Measurements from ENCODE around the gene CLK3. TPM values are rescaled to one million over a fixed set of nuclear protein-coding genes. Genes with fewer than 3 reads are reported as not detected.

Gene CLK3
- 69.2 and 75.5 TPM in 2 replicates for total RNA-seq
- polyA plus RNA-seq: 97.9 and 121 TPM in 2 replicates
- 64.8 and 71.4 TPM in 2 replicates for polyA plus RNA-seq (2011; cell fraction: cytosol; rRNA removed)
- 248 and 285 TPM in 2 replicates for polyA plus RNA-seq (2011; cell fraction: nucleus; rRNA removed)
- polyA plus RNA-seq (2012): 36.7 and 55.9 TPM in 2 replicates
- 112 and 115 TPM in 2 replicates for polyA minus RNA-seq
- 28.9 TPM for polyA minus RNA-seq (2011; cell fraction: cytosol; rRNA and poly(A)+ RNA removed)
- polyA minus RNA-seq (2011; cell fraction: nucleus; rRNA and poly(A)+ RNA removed): 110 and 160 TPM in 2 replicates
- Bru-seq, nascent RNA: percentile 67 among the genes with signal in this experiment
- percentile 72 among the genes with signal in this experiment for BruChase-seq, experiment 1, labeled RNA remaining after a 6-hour chase
- percentile 76 among the genes with signal in this experiment for BruChase-seq, experiment 2, labeled RNA remaining after a 2-hour chase
- long read RNA-seq, transcript CLK3-202 (13 exons, 2,621 nt): major isoform, 109 of 166 reads
- long read RNA-seq, partial matches to known transcripts: 18 of 166 reads
- long read RNA-seq, other reads (novel, unspliced or antisense): 36 of 166 reads

DNA sequence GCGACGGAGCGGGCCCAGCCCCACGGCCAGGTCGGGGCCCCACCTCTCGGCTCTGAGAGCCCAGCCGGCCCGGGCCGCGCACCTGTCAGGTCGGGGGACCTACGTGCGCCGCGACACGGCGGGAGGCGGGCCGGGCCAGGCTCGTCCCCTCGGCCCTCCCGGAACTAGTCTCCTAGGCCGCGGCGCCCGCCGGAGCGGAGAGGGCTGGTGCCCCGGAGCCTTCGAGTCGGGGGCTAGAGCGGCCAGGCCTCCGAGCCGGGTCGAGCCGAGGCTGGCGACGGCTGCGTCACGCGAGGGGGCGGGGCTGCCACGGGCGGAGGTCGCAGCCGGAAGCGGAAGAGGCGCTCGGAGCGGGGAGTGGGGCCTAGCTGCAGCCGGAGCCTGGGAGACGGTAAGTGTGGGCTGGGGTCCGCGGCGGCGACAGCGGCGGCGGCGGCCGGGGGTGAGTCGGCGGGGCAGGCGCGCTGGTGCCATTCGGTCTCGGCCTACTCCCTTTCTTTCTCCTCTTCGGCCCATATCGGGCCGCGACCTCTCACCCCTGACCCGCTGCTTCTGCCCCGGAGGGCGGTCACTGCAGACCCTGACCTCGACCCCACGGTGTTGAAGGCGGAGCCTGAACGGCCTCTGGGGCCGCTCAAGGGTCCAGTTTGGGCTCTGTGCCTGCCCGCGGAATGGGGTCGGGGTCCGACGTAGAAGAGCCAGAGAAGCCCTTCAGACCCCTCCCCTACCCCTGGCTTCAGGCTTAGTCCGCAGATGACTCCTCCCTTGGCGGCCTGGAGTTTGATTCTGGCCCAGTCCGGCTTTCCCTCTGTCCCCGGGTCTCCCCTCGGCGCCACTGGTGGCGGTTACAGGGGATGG lies at the start of gene CLK3:
Gene CLK3, plus strand, starts transcription at position 329 of the 858 bp plus-strand sequence. CDS start 3,361 bp downstream, outside the sequence.
- BruUV-seq (replicated peaks): TSS peak; percentile 43
- ChIA-PET CTCF (interaction anchor here (0.8 to 8.4 kb wide), 8 partner anchors 15 to 155 kb away, joined by 3 to 82 read pairs (median 4); partner anchors contain the start of genes ARID3B and UBL7), POLR2A (interaction anchor here (0.7 to 2.7 kb wide), 3 partner anchors 18 to 75 kb away, joined by 3 to 8 read pairs (median 4); partner anchors contain the start of gene ARID3B)
- Histone ChIP-seq H3K27ac (ENCODE audit: insufficient read depth, low read depth, low read length) (peak within 1 kb of the TSS; percentile 88), H3K4me1 (ENCODE audit: control insufficient read depth, extremely low read depth, insufficient read depth, low read length) (peaks cover 9% of the 10 kb centered on the region), H3K4me2 (ENCODE audit: insufficient read depth, low read length) (peak within 1 kb of the TSS; percentile 78), H4K20me1 (replicated peaks; ENCODE audit: control insufficient read depth, extremely low read depth, insufficient read depth, low read length) (peaks cover 6% of the 10 kb centered on the region), H3K9me1 (replicated peaks; ENCODE audit: control insufficient read depth, extremely low read depth, insufficient read depth, low read length) (no peaks in the 10 kb centered on the region), H2AFZ (ENCODE audit: low read depth, low read length) (peak within 1 kb of the TSS; percentile 31), H3K9me3 (replicated peaks; ENCODE audit: control insufficient read depth, insufficient read depth, low read length) (no peaks in the 10 kb centered on the region), H3K27me3 (ENCODE audit: control insufficient read depth in 2 of 2, insufficient read depth in 2 of 2, low read length in 2 of 2) (no peaks in the 10 kb centered on the region), H3K4me3 (replicated peaks in 1 of 3; ENCODE audit: insufficient read depth in 1 of 3, low read depth in 1 of 3, low read length in 3 of 3) (peak within 1 kb of the TSS; percentile 91 to 93 (median 93)), H3K36me3 (ENCODE audit: control insufficient read depth in 2 of 2, extremely low read depth in 1 of 2, insufficient read depth in 2 of 2, low read length in 2 of 2) (peaks cover 6 to 15% of the 10 kb centered on the region in 2 experiments), H3K9ac (replicated peaks; ENCODE audit: extremely low read depth, insufficient read depth, low read length) (peak within 1 kb of the TSS; percentile 98), H3K79me2 (ENCODE audit: control insufficient read depth, insufficient read depth, low read length) (peaks cover 42% of the 10 kb centered on the region)
- intact Hi-C loops (cut with micrococcal nuclease): loop anchor here (1.0 to 2.0 kb wide), 5 partner anchors 17 to 155 kb away; partner anchors contain the start of genes ARID3B and UBL7
- FAIRE-seq (peak; percentile 55), DNase-seq (ENCODE audit: low read depth, low spot score) (peak; percentile 89)
- dilution Hi-C loops (cut with MboI; ENCODE audit: extremely low pct_ligation_motif_present, low sequenced_read_pairs): no loop called here
- TF ChIP-seq POLR2A (IDR thresholded peaks at IDR 0.05; ENCODE audit: low read depth, low read length) (peak; percentile 77), GATA2 (IDR thresholded peaks at IDR 0.05; ENCODE audit: insufficient read depth, insufficient read length, low read depth, low read length) (no peak), POLR2AphosphoS5 (IDR thresholded peaks at IDR 0.05; ENCODE audit: insufficient read depth, low read depth, low read length) (peak; percentile 90), MAX (IDR thresholded peaks at IDR 0.05; ENCODE audit: insufficient read depth, insufficient read length) (no peak)

Data from endothelial cell of umbilical vein (primary cell).